Measurements from ENCODE around the gene NCKAP5.

The NCKAP5 gene

GRCh38 chr2:132646540-132647108 lies 921.6 kb downstream of the NCKAP5 start:
- no peak for DNase-seq

- DNase-seq = no peak
Measured at GRCh38 chr2:132645722-132646539, 922.3 kb downstream of the NCKAP5 start.

GRCh38 chr2:132645176-132645575 lies 923.1 kb downstream of the NCKAP5 start:
- DNase-seq = no peak

DNA sequence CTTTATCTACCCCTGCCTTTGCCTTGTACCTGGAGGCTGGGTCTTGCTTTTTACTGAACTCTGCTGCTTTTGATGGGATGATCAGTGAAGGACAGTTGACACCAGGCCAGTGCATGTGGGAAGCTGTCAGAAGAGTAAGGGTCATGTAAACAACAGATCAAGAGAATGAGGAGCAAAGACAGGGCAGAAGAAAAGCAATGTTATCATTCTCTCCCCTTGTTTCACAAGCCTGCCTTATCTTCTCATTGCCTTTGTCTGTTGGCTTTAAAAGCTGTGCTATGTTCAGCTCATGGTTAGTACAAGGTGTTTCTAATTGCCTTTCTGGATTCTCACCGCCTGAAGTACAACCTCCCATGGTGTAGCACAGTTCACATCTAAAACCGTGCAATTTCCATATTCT lies 925.8 kb downstream of the NCKAP5 start:
- DNase-seq = no peak

- no peak for DNase-seq
Measured at GRCh38 chr2:132641819-132642218, 926.4 kb downstream of the NCKAP5 start.

- no peak for DNase-seq
Measured at GRCh38 chr2:132640116-132640515, 928.1 kb downstream of the NCKAP5 start.

DNA sequence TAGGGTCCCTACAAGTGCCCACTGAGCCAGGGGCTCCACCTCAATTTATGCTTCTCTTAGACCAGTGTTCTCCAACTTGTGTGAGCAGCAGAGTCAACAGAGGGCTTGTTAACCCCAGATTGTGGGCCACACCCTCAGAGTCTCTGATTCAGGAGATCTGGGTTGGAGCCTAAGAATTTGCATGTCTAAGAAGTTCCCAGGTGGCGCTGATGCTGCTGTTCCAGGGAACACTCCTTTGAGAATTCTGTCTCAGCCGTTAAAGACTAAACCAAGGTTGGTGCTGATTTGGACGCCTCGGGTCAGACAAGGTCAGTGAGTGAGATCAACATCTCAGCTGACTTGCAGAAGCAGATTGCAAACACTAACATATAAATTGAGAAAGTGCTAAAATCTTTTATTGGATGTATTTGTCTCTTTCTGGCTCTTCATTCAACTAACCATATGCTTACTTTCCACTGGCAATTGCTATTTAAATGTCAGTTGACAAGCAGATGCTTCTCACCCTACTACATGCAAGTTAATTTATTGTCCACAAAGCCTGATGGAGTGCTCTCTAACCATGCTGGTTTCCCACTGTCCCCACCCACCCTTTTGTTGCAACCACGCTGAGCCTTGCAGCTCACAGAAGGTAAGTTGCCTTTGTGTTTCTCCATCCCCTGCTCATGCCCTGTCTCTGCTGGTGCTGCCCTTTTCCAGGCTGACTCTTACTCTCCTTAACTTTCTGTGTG lies 929.8 kb downstream of the NCKAP5 start:
- no peak for DNase-seq

- DNase-seq = no peak
Measured at GRCh38 chr2:132636346-132636745, 931.9 kb downstream of the NCKAP5 start.

DNA sequence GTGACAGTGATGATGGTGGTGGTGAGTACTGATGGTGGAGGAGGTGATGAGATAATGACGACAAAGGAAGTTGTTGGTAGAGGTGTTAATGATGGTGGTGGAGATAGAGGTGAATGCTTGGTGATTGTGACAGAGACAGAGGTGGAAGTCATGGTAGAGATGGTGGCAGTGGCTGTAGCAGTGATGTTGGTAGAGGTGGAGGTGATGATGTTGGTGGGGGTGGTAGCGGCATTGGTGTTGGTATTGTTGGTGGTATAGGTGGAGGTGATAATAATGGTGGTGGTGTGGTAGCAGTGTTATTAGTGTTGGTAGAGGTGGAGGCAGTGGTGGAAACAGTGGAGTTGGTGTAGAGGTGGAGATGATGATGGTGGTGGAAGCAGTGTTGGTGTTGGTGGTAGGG lies 934.6 kb downstream of the NCKAP5 start:
- no peak for DNase-seq

DNA sequence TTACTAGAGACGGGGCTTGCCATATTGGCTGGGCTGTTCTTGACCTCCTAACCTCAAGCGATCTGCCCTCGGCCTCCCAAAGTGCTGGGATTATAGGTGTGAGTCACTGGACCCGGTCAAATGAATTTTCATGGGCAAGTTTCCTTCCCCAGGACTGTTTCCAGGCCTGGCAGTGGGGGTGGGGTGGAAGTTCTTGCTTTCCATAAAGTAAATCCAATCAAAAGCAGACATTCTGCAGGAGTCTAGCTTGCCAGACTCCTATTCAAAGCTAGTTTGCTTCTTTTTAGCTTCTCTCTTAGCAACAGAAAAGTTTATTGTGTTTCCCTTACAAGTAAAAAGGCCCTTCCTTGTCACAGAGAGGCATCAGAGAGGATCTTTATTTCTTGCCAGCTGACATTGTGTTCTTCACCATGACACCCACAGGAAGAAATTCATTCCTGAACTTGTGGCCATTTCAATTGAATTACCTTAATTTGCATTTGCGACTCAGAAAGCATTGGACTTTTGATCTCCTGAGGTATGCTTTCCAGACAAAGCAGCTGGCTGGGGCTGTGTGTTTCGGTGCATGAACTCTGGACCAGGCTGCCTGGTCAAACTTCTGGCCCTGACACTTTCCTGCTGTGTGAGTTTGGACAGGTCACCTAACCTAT lies 936.1 kb downstream of the NCKAP5 start:
- DNase-seq = no peak

GRCh38 chr2:132627536-132627935 lies 940.7 kb downstream of the NCKAP5 start:
- no peak for DNase-seq

- DNase-seq = peak; percentile 31
Measured at GRCh38 chr2:132623096-132623839, 945.0 kb downstream of the NCKAP5 start.

Measured in fibroblast of skin of back (primary cell).